CD4-positive, alpha-beta memory T cell (primary cell): ENCODE measurements around the gene TDRD1. TPM values are rescaled to one million over a fixed set of nuclear protein-coding genes. Genes with fewer than 3 reads are reported as not detected.

ENCODE experiments used
- CTCF ChIA-PET: fragments of 350-600 bp; sonication (Branson Sonifier 250); formaldehyde crosslinking; loops from one replicate; lab custom pipeline; 2021; ENCODE audit warnings: inconsistent platforms; ENCODE audit not compliant: partially characterized antibody; lab: Charles Lee
- POLR2A ChIA-PET: fragments of 350-600 bp; sonication (Branson Sonifier 250); formaldehyde crosslinking; loops from one replicate; lab custom pipeline; 2021; ENCODE audit not compliant: partially characterized antibody; lab: Charles Lee
- DNase-seq, 5 donors: peaks; one replicate each; pipeline versions ENCODE4 v3.0.0 to v3.0.0-alpha.2; 2020 to 2022; ENCODE audit warnings: mixed read lengths in 1 of 5
- H3K27ac ChIP-seq: one replicate; pipeline ENCODE4 v1.7.0; 2013; ENCODE audit warnings: low read depth, low read length
- H3K27me3 ChIP-seq: 2 replicates; pipeline ENCODE4 v1.7.0; 2013; ENCODE audit warnings: mild to moderate bottlenecking, low read length, moderate library complexity; ENCODE audit not compliant: insufficient read depth
- H3K36me3 ChIP-seq: 2 replicates; pipeline ENCODE4 v1.7.0; 2013; ENCODE audit warnings: mild to moderate bottlenecking, low read length, moderate library complexity; ENCODE audit not compliant: insufficient read depth
- H3K4me1 ChIP-seq: 2 replicates; pipeline ENCODE4 v1.7.0; 2013; ENCODE audit warnings: mild to moderate bottlenecking, low read length, moderate library complexity; ENCODE audit not compliant: insufficient read depth
- H3K4me3 ChIP-seq, 2 donors: one replicate each; pipeline ENCODE4 v1.7.0; 2013; ENCODE audit warnings: low read length in 2 of 2, mild to moderate bottlenecking in 1 of 2
- H3K9me3 ChIP-seq, 2 donors: one replicate each; pipeline ENCODE4 v1.7.0; 2013; ENCODE audit warnings: low read length in 2 of 2, control low read depth in 1 of 2; ENCODE audit not compliant: control insufficient read depth in 1 of 2
- H3K27ac Mint-ChIP-seq, 7 donors: one replicate each; pipeline ENCODE4 v1.8.0; 2020 to 2021; ENCODE audit warnings: mixed read lengths in 7 of 7, mild to moderate bottlenecking in 6 of 7, inconsistent platforms in 3 of 7, moderate library complexity in 3 of 7
- H3K27me3 Mint-ChIP-seq, 2 donors: one replicate each; pipeline ENCODE4 v1.8.0; 2020 to 2021; ENCODE audit warnings: mixed read lengths in 2 of 2
- H3K36me3 Mint-ChIP-seq, 2 donors: one replicate each; pipeline ENCODE4 v1.8.0; 2020 to 2021; ENCODE audit warnings: mixed read lengths in 2 of 2, inconsistent platforms in 1 of 2, mild to moderate bottlenecking in 1 of 2
- H3K4me1 Mint-ChIP-seq, 4 donors: one replicate each; pipeline ENCODE4 v1.8.0; 2020 to 2021; ENCODE audit warnings: mixed read lengths in 4 of 4, mild to moderate bottlenecking in 1 of 4
- H3K4me3 Mint-ChIP-seq, 8 donors: one replicate each; pipeline ENCODE4 v1.8.0; 2020 to 2021; ENCODE audit warnings: mixed read lengths in 8 of 8, mild to moderate bottlenecking in 7 of 8, moderate library complexity in 6 of 8, inconsistent platforms in 3 of 8
- H3K9me3 Mint-ChIP-seq, 8 donors: one replicate each; pipeline ENCODE4 v1.8.0; 2020 to 2021; ENCODE audit warnings: mixed read lengths in 8 of 8, mild to moderate bottlenecking in 5 of 8, inconsistent platforms in 3 of 8, moderate library complexity in 1 of 8
- intact Hi-C: fragments of 100-400 bp; cut with micrococcal nuclease; formaldehyde crosslinking; loops from one replicate; pipeline ENCODE4 v1.15.1; 2023
- polyA plus RNA-seq, 2 donors: library from polyadenylated mRNA; unstranded; fragments of 300-500 nt; fragmentation: Illumina TruSeq; gene quantifications; one replicate each; pipeline ENCODE4 v1.2.3, GENCODE V29; 2021
- total RNA-seq, 2 experiments: library from RNA; stranded (reverse); gene quantifications; one replicate each; pipeline ENCODE4 v1.2.3, GENCODE V29; 2021

Gene TDRD1
- total and polyA plus RNA-seq, 4 experiments from 2014 or later = 0.05 to 0.41 (median 0.39) TPM; not detected in 1

GRCh38 chr10:114220281-114220680, 41.1 kb downstream of the TDRD1 start:
- ChIA-PET CTCF (no interaction called here), POLR2A (no interaction called here)
- Mint-ChIP-seq H3K4me3 (no peak overlapping the region), H3K36me3 (no peaks in the 10 kb centered on the region), H3K27ac (no peak overlapping the region), H3K4me1 (no peaks in the 10 kb centered on the region), H3K27me3 (peaks cover 24 to 32% of the 10 kb centered on the region in 2 donors), H3K9me3 (no peaks in the 10 kb centered on the region)
- H3K27ac ChIP-seq = no peak overlapping the region
- H3K27me3 ChIP-seq = no peaks in the 10 kb centered on the region
- intact Hi-C loops = no loop called here
- no peak overlapping the region for H3K4me3 ChIP-seq
- no peak for DNase-seq
- no peaks in the 10 kb centered on the region for H3K4me1 ChIP-seq
- no peaks in the 10 kb centered on the region for H3K9me3 ChIP-seq
- H3K36me3 ChIP-seq = no peaks in the 10 kb centered on the region

GRCh38 chr10:114221235-114221634, 42.1 kb downstream of the TDRD1 start:
- H3K27me3 Mint-ChIP-seq = peaks cover 24 to 32% of the 10 kb centered on the region in 2 donors
- H3K9me3 ChIP-seq = no peaks in the 10 kb centered on the region
- no peaks in the 10 kb centered on the region for H3K36me3 ChIP-seq
- CTCF ChIA-PET = no interaction called here
- H3K27ac ChIP-seq = no peak overlapping the region
- H3K27me3 ChIP-seq = no peaks in the 10 kb centered on the region
- H3K4me1 ChIP-seq = no peaks in the 10 kb centered on the region
- no peak overlapping the region for H3K4me3 ChIP-seq
- H3K4me3 Mint-ChIP-seq = no peak overlapping the region
- POLR2A ChIA-PET = no interaction called here
- no peaks in the 10 kb centered on the region for H3K36me3 Mint-ChIP-seq
- intact Hi-C loops = no loop called here
- H3K9me3 Mint-ChIP-seq = no peaks in the 10 kb centered on the region
- no peaks in the 10 kb centered on the region for H3K4me1 Mint-ChIP-seq
- DNase-seq = no peak
- H3K27ac Mint-ChIP-seq = no peak overlapping the region

GRCh38 chr10:114223066-114223465, 43.9 kb downstream of the TDRD1 start:
- Mint-ChIP-seq H3K36me3 (no peaks in the 10 kb centered on the region), H3K4me3 (no peak overlapping the region), H3K27ac (no peak overlapping the region), H3K9me3 (no peaks in the 10 kb centered on the region), H3K4me1 (no peaks in the 10 kb centered on the region), H3K27me3 (peaks cover 26 to 35% of the 10 kb centered on the region in 2 donors)
- no peak for DNase-seq
- Histone ChIP-seq H3K36me3 (no peaks in the 10 kb centered on the region), H3K9me3 (no peaks in the 10 kb centered on the region), H3K27me3 (no peaks in the 10 kb centered on the region), H3K27ac (no peak overlapping the region), H3K4me1 (no peaks in the 10 kb centered on the region), H3K4me3 (no peak overlapping the region)
- ChIA-PET POLR2A (no interaction called here), CTCF (no interaction called here)
- intact Hi-C loops = no loop called here

- CTCF ChIA-PET = interaction anchor here (0.6 kb wide), 1 partner anchor 300 kb away, joined by 3 read pairs; no protein-coding TSS in a partner anchor
- no peak overlapping the region for H3K4me3 Mint-ChIP-seq
- Histone ChIP-seq H3K9me3 (no peaks in the 10 kb centered on the region), H3K36me3 (no peaks in the 10 kb centered on the region), H3K27ac (no peak overlapping the region), H3K4me3 (no peak overlapping the region), H3K27me3 (no peaks in the 10 kb centered on the region), H3K4me1 (no peaks in the 10 kb centered on the region)
- H3K27me3 Mint-ChIP-seq = peaks cover 19 to 30% of the 10 kb centered on the region in 2 donors
- intact Hi-C loops = no loop called here
- H3K4me1 Mint-ChIP-seq = no peaks in the 10 kb centered on the region
- H3K9me3 Mint-ChIP-seq = no peaks in the 10 kb centered on the region
- no peaks in the 10 kb centered on the region for H3K36me3 Mint-ChIP-seq
- POLR2A ChIA-PET = no interaction called here
- no peak for DNase-seq
- no peak overlapping the region for H3K27ac Mint-ChIP-seq
Measured at GRCh38 chr10:114228156-114228555, 49.0 kb downstream of the TDRD1 start.

GRCh38 chr10:114232561-114233176, 53.5 kb downstream of the TDRD1 start:
- H3K9me3 Mint-ChIP-seq = no peaks in the 10 kb centered on the region
- H3K36me3 ChIP-seq = no peaks in the 10 kb centered on the region
- H3K27ac ChIP-seq = no peak overlapping the region
- no peaks in the 10 kb centered on the region for H3K36me3 Mint-ChIP-seq
- no peaks in the 10 kb centered on the region for H3K9me3 ChIP-seq
- intact Hi-C loops = no loop called here
- no peaks in the 10 kb centered on the region for H3K4me1 Mint-ChIP-seq
- CTCF ChIA-PET = interaction anchor here (0.7 kb wide), 1 partner anchor 323 kb away, joined by 3 read pairs; no protein-coding TSS in a partner anchor
- no peak overlapping the region for H3K27ac Mint-ChIP-seq
- peaks cover 22 to 28% of the 10 kb centered on the region in 2 donors for H3K27me3 Mint-ChIP-seq
- peaks cover 12% of the 10 kb centered on the region for H3K27me3 ChIP-seq
- POLR2A ChIA-PET = no interaction called here
- H3K4me3 ChIP-seq = no peak overlapping the region
- no peak overlapping the region for H3K4me3 Mint-ChIP-seq
- no peaks in the 10 kb centered on the region for H3K4me1 ChIP-seq
- DNase-seq = no peak

GRCh38 chr10:114233482-114233881, 54.3 kb downstream of the TDRD1 start:
- intact Hi-C loops = no loop called here
- no peaks in the 10 kb centered on the region for H3K4me1 Mint-ChIP-seq
- ChIA-PET POLR2A (no interaction called here), CTCF (no interaction called here)
- Histone ChIP-seq H3K4me1 (no peaks in the 10 kb centered on the region), H3K27ac (no peak overlapping the region), H3K36me3 (no peaks in the 10 kb centered on the region), H3K27me3 (peaks cover 16% of the 10 kb centered on the region), H3K4me3 (no peak overlapping the region), H3K9me3 (no peaks in the 10 kb centered on the region)
- no peak for DNase-seq
- no peaks in the 10 kb centered on the region for H3K9me3 Mint-ChIP-seq
- no peaks in the 10 kb centered on the region for H3K36me3 Mint-ChIP-seq
- no peak overlapping the region for H3K27ac Mint-ChIP-seq
- H3K27me3 Mint-ChIP-seq = peaks cover 24 to 30% of the 10 kb centered on the region in 2 donors
- no peak overlapping the region for H3K4me3 Mint-ChIP-seq

- Mint-ChIP-seq H3K36me3 (no peaks in the 10 kb centered on the region), H3K27me3 (peaks cover 25 to 32% of the 10 kb centered on the region in 2 donors), H3K4me3 (no peak overlapping the region), H3K27ac (no peak overlapping the region), H3K4me1 (peaks cover 0 to 4% (median 3%) of the 10 kb centered on the region in 4 donors), H3K9me3 (no peaks in the 10 kb centered on the region)
- Histone ChIP-seq H3K4me3 (no peak overlapping the region), H3K27ac (no peak overlapping the region), H3K9me3 (no peaks in the 10 kb centered on the region), H3K27me3 (peaks cover 22% of the 10 kb centered on the region), H3K4me1 (no peaks in the 10 kb centered on the region), H3K36me3 (no peaks in the 10 kb centered on the region)
- DNase-seq = no peak
- ChIA-PET POLR2A (no interaction called here), CTCF (no interaction called here)
- intact Hi-C loops = no loop called here
Measured at GRCh38 chr10:114234132-114234531, 55.0 kb downstream of the TDRD1 start.
